Activated naive CD8-positive, alpha-beta T cell treated with anti-CD3 and anti-CD28 coated beads for 36 hours (primary cell): ENCODE data around the gene HEXIM2. TPM values are rescaled to one million over a fixed set of nuclear protein-coding genes. Genes with fewer than 3 reads are reported as not detected.
A peak's percentile ranks its signal among the peaks of the same experiment; 100 is the strongest.

Experiments used
- DNase-seq: peaks from one replicate; pipeline ENCODE4 v3.0.0; 2021
- H3K27ac Mint-ChIP-seq: one replicate; pipeline ENCODE4 v1.8.0; 2022; ENCODE audit warnings: mild to moderate bottlenecking, moderate library complexity, mixed read lengths
- H3K27me3 Mint-ChIP-seq: one replicate; pipeline ENCODE4 v1.8.0; 2022; ENCODE audit warnings: mild to moderate bottlenecking, mixed read lengths
- H3K36me3 Mint-ChIP-seq: one replicate; pipeline ENCODE4 v1.8.0; 2021; ENCODE audit warnings: mild to moderate bottlenecking, mixed read lengths
- H3K4me1 Mint-ChIP-seq: one replicate; pipeline ENCODE4 v1.8.0; 2021; ENCODE audit warnings: mixed read lengths
- H3K4me3 Mint-ChIP-seq: one replicate; pipeline ENCODE4 v1.8.0; 2022; ENCODE audit warnings: mild to moderate bottlenecking, moderate library complexity, mixed read lengths
- H3K9me3 Mint-ChIP-seq: one replicate; pipeline ENCODE4 v1.8.0; 2022; ENCODE audit warnings: mixed read lengths
- total RNA-seq, 2 experiments: library from RNA; stranded (reverse); gene quantifications; one replicate each; pipeline ENCODE4 v1.2.3, GENCODE V29; 2021

Gene HEXIM2
- total RNA-seq, 2 experiments from 2014 or later = 4.8 to 5.6 TPM

- Mint-ChIP-seq H3K9me3 (no peaks in the 10 kb centered on the region), H3K27me3 (peaks cover 5% of the 10 kb centered on the region), H3K4me3 (peak overlapping the region; percentile 95), H3K36me3 (peaks cover 33% of the 10 kb centered on the region), H3K4me1 (peaks cover 38% of the 10 kb centered on the region), H3K27ac (peak overlapping the region; percentile 100)
- DNase-seq = no peak
Observed at GRCh38 chr17:45146592-45146889, 15.1 kb upstream of the HEXIM2 start.

DNA sequence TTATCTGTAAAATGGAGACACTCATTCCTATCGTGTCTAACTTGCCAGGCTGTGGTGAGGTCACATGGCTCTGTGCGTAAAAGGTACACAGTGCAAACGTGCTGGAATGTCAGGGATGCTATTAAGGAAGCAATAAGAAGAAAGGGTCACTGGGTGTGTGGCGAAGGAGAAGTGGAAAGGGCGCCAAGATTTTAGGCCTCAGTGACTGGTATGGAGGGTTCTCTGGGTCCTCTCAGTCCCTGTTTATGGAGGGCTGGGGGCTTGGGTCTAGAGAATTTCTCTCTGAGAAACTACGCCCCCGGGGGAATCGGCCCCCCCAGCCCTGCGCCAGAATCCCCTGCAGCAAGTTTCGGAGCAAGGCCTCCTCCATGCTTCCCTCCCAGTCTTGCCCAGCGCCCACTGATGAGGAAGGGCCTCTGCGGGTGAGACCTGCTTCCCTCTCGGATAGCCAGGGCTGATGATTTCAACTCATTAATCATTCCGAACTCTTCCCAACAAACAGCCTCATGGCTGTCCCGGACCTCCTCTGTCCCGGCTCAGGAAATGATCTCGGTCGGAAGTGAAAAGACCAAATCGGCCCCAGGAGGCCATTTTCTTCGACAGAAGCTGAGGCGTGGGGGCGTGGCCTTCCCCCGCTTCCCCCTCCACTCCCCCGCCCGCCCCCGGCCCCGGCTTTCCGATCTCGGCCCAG, 14.6 kb upstream of the HEXIM2 start:
- Mint-ChIP-seq H3K27ac (peak overlapping the region; percentile 100), H3K4me1 (peaks cover 40% of the 10 kb centered on the region), H3K36me3 (peaks cover 33% of the 10 kb centered on the region), H3K9me3 (no peaks in the 10 kb centered on the region), H3K27me3 (peaks cover 5% of the 10 kb centered on the region), H3K4me3 (peak overlapping the region; percentile 95)
- no peak for DNase-seq

GRCh38 chr17:45147581-45148182, 14.0 kb upstream of the HEXIM2 start:
- peak overlapping the region; percentile 95 for H3K4me3 Mint-ChIP-seq

DNA sequence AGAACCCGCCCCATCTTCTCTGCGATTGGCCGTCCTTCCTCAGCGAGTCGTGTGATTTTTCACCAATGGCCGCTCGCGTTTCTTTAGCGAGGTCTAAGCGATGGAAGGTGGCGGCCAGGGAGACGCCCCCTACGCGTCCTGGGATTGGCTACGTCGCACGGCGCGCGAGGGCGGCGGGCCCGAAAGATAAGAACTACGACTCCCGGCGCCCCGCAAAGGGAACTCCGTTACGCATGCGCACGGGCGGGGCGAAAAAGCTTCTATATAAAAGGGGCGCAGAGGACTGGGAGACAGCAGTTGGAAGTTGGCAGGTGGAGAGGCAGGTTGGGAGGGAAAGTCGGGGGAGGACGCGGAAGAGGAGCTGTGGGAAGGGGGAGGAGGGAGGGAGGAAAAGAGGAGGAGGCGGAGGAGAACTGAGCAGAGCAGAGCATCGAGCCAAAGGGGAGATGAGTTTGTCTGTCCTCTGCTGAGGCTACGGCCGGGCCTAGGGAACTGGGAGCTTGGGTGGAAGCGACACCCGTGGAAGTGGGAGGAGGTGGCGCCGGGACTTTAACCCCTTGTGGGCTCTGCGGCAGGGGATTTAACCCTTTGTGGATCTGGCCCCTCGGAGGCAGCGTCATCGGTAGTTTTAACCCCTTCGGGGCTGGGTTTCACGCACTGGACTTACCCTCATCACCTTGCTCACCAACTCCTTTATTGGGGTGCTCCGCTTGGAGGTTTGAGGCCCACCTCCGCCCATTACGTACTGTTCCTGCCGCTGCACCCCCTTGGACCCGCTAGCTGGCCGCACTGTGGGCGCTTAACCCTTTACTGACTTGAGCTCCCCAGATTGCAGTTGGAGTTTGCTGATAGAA, 13.3 kb upstream of the HEXIM2 start, which contains the start of gene HEXIM1:
Gene HEXIM1 (plus strand): TSS at position 293 of the 854 bp plus-strand sequence. CDS start 716 bp downstream, outside the sequence.
- DNase-seq = peak; percentile 98
- Mint-ChIP-seq H3K9me3 (no peaks in the 10 kb centered on the region), H3K36me3 (peaks cover 33% of the 10 kb centered on the region), H3K27ac (peak within 1 kb of the TSS; percentile 100), H3K4me3 (peak within 1 kb of the TSS; percentile 95), H3K4me1 (peaks cover 43% of the 10 kb centered on the region), H3K27me3 (peaks cover 5% of the 10 kb centered on the region)

More at GRCh38 chr17:45147581-45148182, 14.0 kb upstream of the HEXIM2 start:
- H3K27me3 Mint-ChIP-seq = peaks cover 5% of the 10 kb centered on the region
- DNase-seq = peak; percentile 83
- peak overlapping the region; percentile 100 for H3K27ac Mint-ChIP-seq
- H3K9me3 Mint-ChIP-seq = no peaks in the 10 kb centered on the region
- peaks cover 33% of the 10 kb centered on the region for H3K36me3 Mint-ChIP-seq
- H3K4me1 Mint-ChIP-seq = peaks cover 43% of the 10 kb centered on the region

DNA sequence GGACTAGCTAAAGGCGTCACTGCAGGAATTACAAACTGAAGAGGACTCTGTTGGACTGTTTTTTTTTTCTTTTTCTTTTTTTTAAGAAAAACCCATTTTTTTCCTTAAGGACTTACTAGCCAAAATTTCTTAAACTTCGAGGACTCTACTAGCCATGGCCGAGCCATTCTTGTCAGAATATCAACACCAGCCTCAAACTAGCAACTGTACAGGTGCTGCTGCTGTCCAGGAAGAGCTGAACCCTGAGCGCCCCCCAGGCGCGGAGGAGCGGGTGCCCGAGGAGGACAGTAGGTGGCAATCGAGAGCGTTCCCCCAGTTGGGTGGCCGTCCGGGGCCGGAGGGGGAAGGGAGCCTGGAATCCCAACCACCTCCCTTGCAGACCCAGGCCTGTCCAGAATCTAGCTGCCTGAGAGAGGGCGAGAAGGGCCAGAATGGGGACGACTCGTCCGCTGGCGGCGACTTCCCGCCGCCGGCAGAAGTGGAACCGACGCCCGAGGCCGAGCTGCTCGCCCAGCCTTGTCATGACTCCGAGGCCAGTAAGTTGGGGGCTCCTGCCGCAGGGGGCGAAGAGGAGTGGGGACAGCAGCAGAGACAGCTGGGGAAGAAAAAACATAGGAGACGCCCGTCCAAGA, 12.5 kb upstream of the HEXIM2 start:
- H3K4me3 Mint-ChIP-seq = peak overlapping the region; percentile 95
- H3K9me3 Mint-ChIP-seq = no peaks in the 10 kb centered on the region
- H3K27me3 Mint-ChIP-seq = peaks cover 5% of the 10 kb centered on the region
- peaks cover 37% of the 10 kb centered on the region for H3K4me1 Mint-ChIP-seq
- peak overlapping the region; percentile 100 for H3K27ac Mint-ChIP-seq
- peak; percentile 83 for DNase-seq
- peaks cover 33% of the 10 kb centered on the region for H3K36me3 Mint-ChIP-seq

DNA sequence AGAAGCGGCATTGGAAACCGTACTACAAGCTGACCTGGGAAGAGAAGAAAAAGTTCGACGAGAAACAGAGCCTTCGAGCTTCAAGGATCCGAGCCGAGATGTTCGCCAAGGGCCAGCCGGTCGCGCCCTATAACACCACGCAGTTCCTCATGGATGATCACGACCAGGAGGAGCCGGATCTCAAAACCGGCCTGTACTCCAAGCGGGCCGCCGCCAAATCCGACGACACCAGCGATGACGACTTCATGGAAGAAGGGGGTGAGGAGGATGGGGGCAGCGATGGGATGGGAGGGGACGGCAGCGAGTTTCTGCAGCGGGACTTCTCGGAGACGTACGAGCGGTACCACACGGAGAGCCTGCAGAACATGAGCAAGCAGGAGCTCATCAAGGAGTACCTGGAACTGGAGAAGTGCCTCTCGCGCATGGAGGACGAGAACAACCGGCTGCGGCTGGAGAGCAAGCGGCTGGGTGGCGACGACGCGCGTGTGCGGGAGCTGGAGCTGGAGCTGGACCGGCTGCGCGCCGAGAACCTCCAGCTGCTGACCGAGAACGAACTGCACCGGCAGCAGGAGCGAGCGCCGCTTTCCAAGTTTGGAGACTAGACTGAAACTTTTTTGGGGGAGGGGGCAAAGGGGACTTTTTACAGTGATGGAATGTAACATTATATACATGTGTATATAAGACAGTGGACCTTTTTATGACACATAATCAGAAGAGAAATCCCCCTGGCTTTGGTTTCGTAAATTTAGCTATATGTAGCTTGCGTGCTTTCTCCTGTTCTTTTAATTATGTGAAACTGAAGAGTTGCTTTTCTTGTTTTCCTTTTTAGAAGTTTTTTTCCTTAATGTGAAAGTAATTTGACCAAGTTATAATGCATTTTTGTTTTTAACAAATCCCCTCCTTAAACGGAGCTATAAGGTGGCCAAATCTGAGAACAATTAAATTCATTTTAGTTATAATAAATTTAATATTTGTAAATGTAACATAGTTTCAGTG, 11.7 kb upstream of the HEXIM2 start:
- Mint-ChIP-seq H3K4me1 (peaks cover 35% of the 10 kb centered on the region), H3K9me3 (no peaks in the 10 kb centered on the region), H3K27me3 (peaks cover 5% of the 10 kb centered on the region), H3K4me3 (peak overlapping the region; percentile 95), H3K27ac (peak overlapping the region; percentile 100), H3K36me3 (peaks cover 33% of the 10 kb centered on the region)
- peak; percentile 61 for DNase-seq

DNA sequence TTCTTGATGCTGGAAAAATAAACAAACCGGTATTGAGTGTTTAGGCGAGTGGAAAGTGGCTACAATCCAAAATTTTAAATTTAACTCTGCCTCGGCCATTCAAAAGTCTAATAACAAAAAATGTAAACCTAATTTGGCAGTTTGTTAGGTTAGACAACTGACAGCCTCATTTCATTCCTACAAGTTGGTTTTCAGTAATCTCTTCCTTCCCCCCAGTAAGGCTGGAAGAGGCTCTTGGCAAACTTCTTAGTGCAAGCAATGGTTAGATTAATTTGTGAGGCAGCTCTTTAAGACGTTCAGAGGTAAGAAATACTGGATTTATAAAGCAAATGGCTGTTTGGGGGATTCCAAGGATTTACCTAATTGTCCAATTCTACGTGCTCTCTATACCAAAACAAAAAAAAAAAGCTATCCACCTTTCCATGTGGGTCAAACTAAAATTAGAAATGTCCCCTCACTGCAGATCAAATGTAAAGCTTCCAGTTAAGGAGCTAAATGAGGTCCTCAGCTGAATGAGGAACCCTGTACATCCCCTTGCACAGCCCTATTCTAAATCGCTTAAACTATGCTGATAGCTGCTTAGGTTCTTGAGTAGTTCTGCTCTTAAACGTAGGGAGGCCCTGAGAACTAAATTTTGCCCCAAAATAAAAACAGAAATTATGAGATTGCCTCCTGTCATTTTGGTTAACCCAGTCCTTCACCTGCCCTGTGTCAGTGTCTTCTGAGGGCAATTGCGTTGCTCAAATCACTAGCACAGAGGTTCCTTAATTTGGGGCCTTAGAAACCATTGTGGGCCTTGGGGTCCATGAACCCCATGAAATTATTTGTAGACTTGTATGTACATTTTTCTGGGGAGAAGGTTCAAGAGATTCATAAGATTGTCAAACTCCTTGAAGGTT, 10.5 kb upstream of the HEXIM2 start:
- Mint-ChIP-seq H3K36me3 (peaks cover 34% of the 10 kb centered on the region), H3K27ac (peak overlapping the region; percentile 84), H3K4me1 (peaks cover 32% of the 10 kb centered on the region), H3K9me3 (no peaks in the 10 kb centered on the region), H3K27me3 (peaks cover 5% of the 10 kb centered on the region), H3K4me3 (peak overlapping the region; percentile 95)
- DNase-seq = no peak

- Mint-ChIP-seq H3K27me3 (no peaks in the 10 kb centered on the region), H3K4me3 (no peak overlapping the region), H3K36me3 (peaks cover 34% of the 10 kb centered on the region), H3K4me1 (peaks cover 47% of the 10 kb centered on the region), H3K27ac (peak overlapping the region; percentile 45), H3K9me3 (no peaks in the 10 kb centered on the region)
- DNase-seq = no peak
Observed at GRCh38 chr17:45155029-45155428, 6.6 kb upstream of the HEXIM2 start.

DNA sequence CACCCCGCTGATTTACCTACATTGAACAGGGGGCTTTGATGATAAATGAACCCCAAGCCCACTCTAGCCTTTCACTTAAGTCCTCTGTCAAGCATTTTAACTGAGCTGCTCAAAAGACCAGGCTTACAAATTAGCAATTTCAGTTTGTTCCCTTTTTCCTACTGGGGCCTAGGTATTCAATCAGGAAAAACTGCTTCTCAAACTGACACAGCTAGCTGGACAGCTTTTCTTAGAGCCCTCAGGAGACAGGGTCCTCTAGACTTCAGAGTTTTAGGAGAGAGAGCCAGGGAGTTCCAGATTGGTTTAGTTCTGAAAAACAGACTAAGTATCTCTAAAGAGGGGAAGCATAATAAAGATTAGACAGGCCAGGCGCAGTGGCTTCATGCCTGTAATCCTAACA, 6.2 kb upstream of the HEXIM2 start:
- Mint-ChIP-seq H3K27me3 (no peaks in the 10 kb centered on the region), H3K4me3 (no peak overlapping the region), H3K27ac (peak overlapping the region; percentile 45), H3K36me3 (peaks cover 35% of the 10 kb centered on the region), H3K9me3 (no peaks in the 10 kb centered on the region), H3K4me1 (peaks cover 47% of the 10 kb centered on the region)
- no peak for DNase-seq

DNA sequence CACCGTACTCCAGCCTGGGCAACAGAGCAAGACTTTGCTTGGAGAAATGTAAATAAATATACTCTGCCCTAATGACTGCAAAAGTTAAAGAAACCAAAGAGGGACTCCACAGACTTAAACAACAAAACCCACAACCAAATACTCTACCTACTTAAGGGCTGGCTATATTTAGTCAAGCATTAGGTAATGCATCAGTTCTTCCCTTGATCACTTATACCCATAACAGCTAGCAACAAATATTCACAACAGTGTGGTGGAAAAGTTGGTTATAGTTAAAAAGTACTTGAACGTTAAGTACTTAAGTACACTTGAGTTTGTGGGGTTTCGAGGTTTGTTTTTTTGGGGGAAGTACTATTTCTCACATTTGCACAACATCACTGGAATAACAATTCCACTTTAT, 5.4 kb upstream of the HEXIM2 start:
- Mint-ChIP-seq H3K9me3 (no peaks in the 10 kb centered on the region), H3K36me3 (peaks cover 31% of the 10 kb centered on the region), H3K27ac (peak overlapping the region; percentile 29), H3K4me1 (peaks cover 43% of the 10 kb centered on the region), H3K27me3 (no peaks in the 10 kb centered on the region), H3K4me3 (no peak overlapping the region)
- DNase-seq = no peak

GRCh38 chr17:45160447-45161287, 1.0 kb upstream of the HEXIM2 start:
- peak overlapping the region; percentile 98 for H3K27ac Mint-ChIP-seq
- DNase-seq = peak; percentile 62
- no peaks in the 10 kb centered on the region for H3K9me3 Mint-ChIP-seq
- peak overlapping the region; percentile 99 for H3K4me3 Mint-ChIP-seq
- H3K27me3 Mint-ChIP-seq = no peaks in the 10 kb centered on the region
- H3K36me3 Mint-ChIP-seq = peaks cover 31% of the 10 kb centered on the region
- H3K4me1 Mint-ChIP-seq = peaks cover 37% of the 10 kb centered on the region

- Mint-ChIP-seq H3K27ac (peak overlapping the region; percentile 98), H3K9me3 (no peaks in the 10 kb centered on the region), H3K4me1 (peaks cover 30% of the 10 kb centered on the region), H3K4me3 (peak overlapping the region; percentile 99), H3K36me3 (peaks cover 28% of the 10 kb centered on the region), H3K27me3 (no peaks in the 10 kb centered on the region)
- no peak for DNase-seq
Observed at GRCh38 chr17:45162025-45162687, 481 bp downstream of the HEXIM2 start.
